Measurements from ENCODE around the gene NCEH1. TPM values are rescaled to one million over a fixed set of nuclear protein-coding genes. Genes with fewer than 3 reads are reported as not detected.

The NCEH1 gene
- total RNA-seq, 2 donors from 2014 or later: 14.1 to 16.5 TPM

- Histone ChIP-seq H3K9me3 (ENCODE audit: control insufficient read depth, low read length) (peaks cover 20% of the 10 kb centered on the region), H3K9ac (ENCODE audit: extremely low read depth, low read length, poor library complexity, severe bottlenecking) (no peak overlapping the region), H3K36me3 (ENCODE audit: control insufficient read depth, insufficient read depth, low read length) (no peaks in the 10 kb centered on the region), H3K27ac (ENCODE audit: low read depth, low read length) (no peak overlapping the region), H3K4me1 (ENCODE audit: control insufficient read depth, insufficient read depth, low read length) (no peaks in the 10 kb centered on the region), H3K4me3 (ENCODE audit: low read length) (peak overlapping the region; percentile 26), H3K27me3 (ENCODE audit: control insufficient read depth, insufficient read depth, low read length, poor library complexity, severe bottlenecking) (no peaks in the 10 kb centered on the region)
- H3K36me3 Mint-ChIP-seq (ENCODE audit: low read depth): peaks cover 14% of the 10 kb centered on the region
- peak overlapping the region; percentile 45 for H3K4me3 Mint-ChIP-seq
- peak; percentile 56 for DNase-seq
- no peaks in the 10 kb centered on the region for H3K27me3 Mint-ChIP-seq (ENCODE audit: insufficient read depth)
- peaks cover 20% of the 10 kb centered on the region for H3K4me1 Mint-ChIP-seq
- WGBS, 2 experiments (ENCODE audit: insufficient coverage in 1 of 2, insufficient read length in 1 of 2): 71 to 86% methylated on average over 3 to 6 of the region's 10 CpGs
- peak; percentile 84 for TF ChIP-seq CTCF (conservative IDR thresholded peaks at IDR 0.05)
- no peak overlapping the region for H3K27ac Mint-ChIP-seq
- peaks cover 21% of the 10 kb centered on the region for H3K9me3 Mint-ChIP-seq
Measured at GRCh38 chr3:172622916-172623700, 87.8 kb downstream of the NCEH1 start.

- H3K4me1 Mint-ChIP-seq: peaks cover 16% of the 10 kb centered on the region
- H3K4me3 ChIP-seq (ENCODE audit: low read length): peak overlapping the region; percentile 26
- H3K36me3 ChIP-seq (ENCODE audit: control insufficient read depth, insufficient read depth, low read length): no peaks in the 10 kb centered on the region
- H3K27ac ChIP-seq (ENCODE audit: low read depth, low read length): no peak overlapping the region
- peaks cover 20% of the 10 kb centered on the region for H3K9me3 ChIP-seq (ENCODE audit: control insufficient read depth, low read length)
- H3K27me3 ChIP-seq (ENCODE audit: control insufficient read depth, insufficient read depth, low read length, poor library complexity, severe bottlenecking): no peaks in the 10 kb centered on the region
- WGBS, 2 experiments (ENCODE audit: insufficient coverage in 1 of 2, insufficient read length in 1 of 2): 17 to 53% methylated on average over 1 to 2 of the region's 2 CpGs
- H3K27ac Mint-ChIP-seq: peak overlapping the region; percentile 75
- H3K27me3 Mint-ChIP-seq (ENCODE audit: insufficient read depth): no peaks in the 10 kb centered on the region
- H3K4me3 Mint-ChIP-seq: peak overlapping the region; percentile 45
- TF ChIP-seq CTCF (conservative IDR thresholded peaks at IDR 0.05): no peak
- H3K9ac ChIP-seq (ENCODE audit: extremely low read depth, low read length, poor library complexity, severe bottlenecking): no peak overlapping the region
- DNase-seq: peak; percentile 52
- H3K4me1 ChIP-seq (ENCODE audit: control insufficient read depth, insufficient read depth, low read length): no peaks in the 10 kb centered on the region
- H3K36me3 Mint-ChIP-seq (ENCODE audit: low read depth): peaks cover 14% of the 10 kb centered on the region
- peaks cover 21% of the 10 kb centered on the region for H3K9me3 Mint-ChIP-seq
Measured at GRCh38 chr3:172622156-172622555, 88.7 kb downstream of the NCEH1 start.

GRCh38 chr3:172617976-172618375 lies 92.9 kb downstream of the NCEH1 start:
- Histone ChIP-seq H3K9me3 (ENCODE audit: control insufficient read depth, low read length) (peaks cover 32% of the 10 kb centered on the region), H3K36me3 (ENCODE audit: control insufficient read depth, insufficient read depth, low read length) (no peaks in the 10 kb centered on the region), H3K27me3 (ENCODE audit: control insufficient read depth, insufficient read depth, low read length, poor library complexity, severe bottlenecking) (no peaks in the 10 kb centered on the region), H3K4me1 (ENCODE audit: control insufficient read depth, insufficient read depth, low read length) (no peaks in the 10 kb centered on the region), H3K27ac (ENCODE audit: low read depth, low read length) (no peak overlapping the region), H3K9ac (ENCODE audit: extremely low read depth, low read length, poor library complexity, severe bottlenecking) (no peak overlapping the region), H3K4me3 (ENCODE audit: low read length) (no peak overlapping the region)
- Mint-ChIP-seq H3K36me3 (ENCODE audit: low read depth) (no peaks in the 10 kb centered on the region), H3K4me3 (no peak overlapping the region), H3K27me3 (ENCODE audit: insufficient read depth) (no peaks in the 10 kb centered on the region), H3K9me3 (peaks cover 7% of the 10 kb centered on the region), H3K27ac (no peak overlapping the region), H3K4me1 (peaks cover 21% of the 10 kb centered on the region)
- WGBS, 2 experiments (ENCODE audit: insufficient coverage in 1 of 2, insufficient read length in 1 of 2): 93 to 100% methylated on average over 1 to 3 of the region's 3 CpGs
- DNase-seq: no peak
- TF ChIP-seq CTCF (conservative IDR thresholded peaks at IDR 0.05): no peak

All from endodermal cell (in vitro differentiated cells).